HEK293 (cell line): Measurements from ENCODE around the gene ASTN2.

Experiments used
- CTCF ChIA-PET: fragments of 350-600 bp; formaldehyde crosslinking; extraction: SDS; loops from one replicate; lab custom pipeline; 2021; ENCODE audit warnings: antibody characterized with exemption; lab: Yijun Ruan, JAX
- POLR2A ChIA-PET: fragments of 300-600 bp; formaldehyde crosslinking; extraction: SDS; loops from one replicate; lab custom pipeline; 2020; ENCODE audit warnings: antibody characterized with exemption, inconsistent platforms; lab: Yijun Ruan, JAX
- H3K27ac ChIP-seq: fragments of 200-500 bp; sonication (Bioruptor generic); 2 replicates; pipeline ENCODE4 v1.5.1; 2014; ENCODE audit warnings: low read depth, low read length, control low read depth, inconsistent platforms; ENCODE audit errors: extremely low read depth
- H3K36me3 ChIP-seq, 2 experiments: fragments of 200-500 bp in 1 of 2; sonication (Bioruptor generic) in 1 of 2; 1 replicate in 1 of 2; 2 replicates in 1 of 2; pipeline ENCODE4 v1.5.1; 2014 to 2017; ENCODE audit warnings: inconsistent platforms in 2 of 2, low read length in 2 of 2; ENCODE audit not compliant: control insufficient read depth in 2 of 2, insufficient read depth in 1 of 2
- H3K4me1 ChIP-seq: fragments of 200-500 bp; sonication (Bioruptor generic); 2 replicates; pipeline ENCODE4 v1.5.1; 2014; ENCODE audit warnings: mild to moderate bottlenecking, low read length, inconsistent platforms; ENCODE audit not compliant: control insufficient read depth, insufficient read depth
- H3K4me3 ChIP-seq: 2 replicates; pipeline ENCODE4 v1.5.1; 2011; ENCODE audit warnings: low read depth, mild to moderate bottlenecking, control low read depth, low read length, moderate library complexity
- H3K9me3 ChIP-seq: fragments of 200-500 bp; sonication (Bioruptor generic); 2 replicates; pipeline ENCODE4 v1.5.1; 2014; ENCODE audit warnings: low read depth, low read length, inconsistent platforms; ENCODE audit not compliant: control insufficient read depth, insufficient read depth
- BCL6B ChIP-seq: fragments of 450-650 bp; formaldehyde crosslinking; IDR thresholded peaks from 2 replicates; pipeline ENCODE4 v1.5.1; 2017; ENCODE audit warnings: missing biosample characterization, missing genetic modification characterization
- GLIS1 ChIP-seq: fragments of 450-650 bp; formaldehyde crosslinking; IDR thresholded peaks from 2 replicates; pipeline ENCODE4 v1.5.1; 2016; ENCODE audit warnings: missing biosample characterization, missing genetic modification characterization
- GLIS2 ChIP-seq: fragments of 450-650 bp; formaldehyde crosslinking; IDR thresholded peaks from 2 replicates; pipeline ENCODE4 v1.5.1; 2016; ENCODE audit warnings: missing biosample characterization, missing genetic modification characterization
- KLF1 ChIP-seq: fragments of 450-650 bp; formaldehyde crosslinking; IDR thresholded peaks from 2 replicates; pipeline ENCODE4 v1.5.1; 2016; ENCODE audit warnings: missing biosample characterization, missing genetic modification characterization
- PRDM6 ChIP-seq: fragments of 450-650 bp; formaldehyde crosslinking; IDR thresholded peaks from 2 replicates; pipeline ENCODE4 v1.5.1; 2017; ENCODE audit warnings: missing biosample characterization, missing genetic modification characterization
- ZBTB17 ChIP-seq: fragments of 450-650 bp; formaldehyde crosslinking; IDR thresholded peaks from 2 replicates; pipeline ENCODE4 v1.5.1; 2016; ENCODE audit warnings: missing biosample characterization, missing genetic modification characterization
- ZBTB20 ChIP-seq: fragments of 450-650 bp; formaldehyde crosslinking; IDR thresholded peaks from 2 replicates; pipeline ENCODE4 v1.5.1; 2016; ENCODE audit warnings: missing biosample characterization, missing genetic modification characterization
- ZFP3 ChIP-seq: fragments of 450-650 bp; formaldehyde crosslinking; IDR thresholded peaks from 2 replicates; pipeline ENCODE4 v1.5.1; 2016; ENCODE audit warnings: low read depth, missing biosample characterization, missing genetic modification characterization
- ZFP41 ChIP-seq: fragments of 450-650 bp; formaldehyde crosslinking; IDR thresholded peaks from 2 replicates; pipeline ENCODE4 v1.5.1; 2016; ENCODE audit warnings: missing biosample characterization, missing genetic modification characterization, borderline replicate concordance
- ZNF121 ChIP-seq: fragments of 450-650 bp; formaldehyde crosslinking; IDR thresholded peaks from 2 replicates; pipeline ENCODE4 v1.5.1; 2016; ENCODE audit warnings: missing biosample characterization, missing genetic modification characterization
- ZNF132 ChIP-seq: fragments of 450-650 bp; formaldehyde crosslinking; IDR thresholded peaks from 2 replicates; pipeline ENCODE4 v1.5.1; 2017; ENCODE audit warnings: missing biosample characterization, missing genetic modification characterization, borderline replicate concordance
- ZNF169 ChIP-seq: fragments of 450-650 bp; formaldehyde crosslinking; IDR thresholded peaks from 2 replicates; pipeline ENCODE4 v1.5.1; 2016; ENCODE audit warnings: missing biosample characterization, missing genetic modification characterization
- ZNF23 ChIP-seq: fragments of 450-650 bp; formaldehyde crosslinking; IDR thresholded peaks from 2 replicates; pipeline ENCODE4 v1.5.1; 2016; ENCODE audit warnings: missing biosample characterization, missing genetic modification characterization, borderline replicate concordance
- ZNF280D ChIP-seq: fragments of 450-650 bp; formaldehyde crosslinking; IDR thresholded peaks from 2 replicates; pipeline ENCODE4 v1.5.1; 2016; ENCODE audit warnings: missing biosample characterization, missing genetic modification characterization
- ZNF513 ChIP-seq: fragments of 450-650 bp; IDR thresholded peaks from 2 replicates; pipeline ENCODE4 v1.5.1; 2018; ENCODE audit warnings: missing biosample characterization, missing genetic modification characterization
- ZNF521 ChIP-seq: fragments of 450-650 bp; formaldehyde crosslinking; IDR thresholded peaks from 2 replicates; pipeline ENCODE4 v1.5.1; 2017; ENCODE audit warnings: missing biosample characterization, mild to moderate bottlenecking, missing genetic modification characterization
- ZNF529 ChIP-seq: fragments of 450-650 bp; formaldehyde crosslinking; IDR thresholded peaks from 2 replicates; pipeline ENCODE4 v1.5.1; 2017; ENCODE audit warnings: missing genetic modification characterization, missing biosample characterization; ENCODE audit not compliant: insufficient replicate concordance
- ZNF544 ChIP-seq: fragments of 450-650 bp; formaldehyde crosslinking; IDR thresholded peaks from 2 replicates; pipeline ENCODE4 v1.5.0; 2017; ENCODE audit warnings: missing biosample characterization, missing genetic modification characterization
- ZNF629 ChIP-seq: fragments of 450-650 bp; formaldehyde crosslinking; IDR thresholded peaks from 2 replicates; pipeline ENCODE4 v1.5.1; 2017; ENCODE audit warnings: missing biosample characterization, missing genetic modification characterization
- ZNF654 ChIP-seq: fragments of 450-650 bp; formaldehyde crosslinking; IDR thresholded peaks from 2 replicates; pipeline ENCODE4 v1.5.1; 2016; ENCODE audit warnings: low read depth, missing biosample characterization, missing genetic modification characterization

Gene ASTN2

GRCh38 chr9:116471093-116471906 lies 943.6 kb downstream of the ASTN2 start:
- POLR2A ChIA-PET, result interaction anchor here (0.6 to 1.2 kb wide), 2 partner anchors 9 to 991 kb away, joined by 3 read pairs; no protein-coding TSS in a partner anchor

More at GRCh38 chr9:116471093-116471906, 943.6 kb downstream of the ASTN2 start:
- Histone ChIP-seq H3K9me3 (no peaks in the 10 kb centered on the region), H3K4me1 (no peaks in the 10 kb centered on the region), H3K27ac (no peak overlapping the region), H3K36me3 (no peaks in the 10 kb centered on the region), H3K4me3 (no peak overlapping the region)
- CTCF ChIA-PET, result interaction anchor here (0.7 to 1.7 kb wide), 3 partner anchors 24 to 891 kb away, joined by 4 to 11 read pairs (median 10); no protein-coding TSS in a partner anchor
- TF ChIP-seq KLF1 (tag by site-specific recombination), result no peak
- no peak for TF ChIP-seq ZBTB17
- TF ChIP-seq ZNF280D (tag by site-specific recombination), result no peak
- no peak for TF ChIP-seq ZNF529 (tag by site-specific recombination)
- no peak for TF ChIP-seq PRDM6 (tag by site-specific recombination)
- no peak for TF ChIP-seq ZNF629 (tag by site-specific recombination)
- TF ChIP-seq ZNF132 (tag by site-specific recombination), result no peak
- no peak for TF ChIP-seq ZNF513 (tag by site-specific recombination)
- no peak for TF ChIP-seq GLIS1 (tag by site-specific recombination)
- TF ChIP-seq BCL6B (tag by site-specific recombination), result no peak
- no peak for TF ChIP-seq ZNF654 (tag by site-specific recombination)
- TF ChIP-seq ZFP3 (tag by site-specific recombination), result no peak
- TF ChIP-seq GLIS2 (tag by site-specific recombination), result no peak
- TF ChIP-seq ZNF521 (tag by site-specific recombination), result no peak
- no peak for TF ChIP-seq ZNF544 (tag by site-specific recombination)
- no peak for TF ChIP-seq ZNF23 (tag by site-specific recombination)
- TF ChIP-seq ZNF169 (tag by site-specific recombination), result no peak
- TF ChIP-seq ZNF121 (tag by site-specific recombination), result no peak
- no peak for TF ChIP-seq ZFP41 (tag by site-specific recombination)
- TF ChIP-seq ZBTB20 (tag by site-specific recombination), result no peak
